Testis (tissue), 3 donors: ENCODE results near the gene TSPAN13. TPM values are rescaled to one million over a fixed set of nuclear protein-coding genes. Genes with fewer than 3 reads are reported as not detected.

Experiments used
- DNase-seq: peaks from one replicate; pipeline ENCODE4 v3.0.0-alpha.2; 2019
- H3K27ac ChIP-seq, 2 donors: fragments of 200-600 bp; sonication (generic); one replicate each; pipeline ENCODE4 v1.5.1; 2019
- H3K27me3 ChIP-seq: fragments of 200-600 bp; sonication (generic); one replicate; pipeline ENCODE4 v1.5.1; 2019
- H3K36me3 ChIP-seq: fragments of 200-600 bp; sonication (generic); one replicate; pipeline ENCODE4 v1.5.1; 2017; ENCODE audit warnings: low read depth; ENCODE audit errors: missing control alignments
- H3K4me1 ChIP-seq: fragments of 200-600 bp; sonication (generic); one replicate; pipeline ENCODE4 v1.5.1; 2019
- H3K4me3 ChIP-seq, 2 donors: fragments of 200-600 bp; sonication (generic); one replicate each; pipeline ENCODE4 v1.5.1; 2017 to 2019
- H3K9me3 ChIP-seq: fragments of 200-600 bp; sonication (generic); one replicate; pipeline ENCODE4 v1.5.1; 2017
- CTCF ChIP-seq, 3 experiments: fragments of 450-650 bp in 2 of 3; fragments of 200-600 bp in 1 of 3; sonication (generic) in 1 of 3; IDR thresholded peaks; one replicate each; pipeline ENCODE4 v1.5.1; 2016 to 2019; ENCODE audit warnings: antibody characterized with exemption in 3 of 3, mild to moderate bottlenecking in 2 of 3, moderate library complexity in 1 of 3
- POLR2A ChIP-seq: fragments of 450-650 bp; IDR thresholded peaks from one replicate; pipeline ENCODE4 v1.6.1; 2017; ENCODE audit warnings: antibody characterized with exemption, mild to moderate bottlenecking, moderate library complexity
- WGBS, 2 donors: methylation state at CpG; one replicate each; pipeline ENCODE4 v1.1.5; 2018; 5-methylcytosine and 5-hydroxymethylcytosine counted together
- intact Hi-C: fragments of 100-400 bp; cut with DNase I; formaldehyde crosslinking; loops from one replicate; pipeline ENCODE4 v1.15.1; 2023; ENCODE audit warnings: low total_unique reads
- polyA plus RNA-seq: library from polyadenylated mRNA; stranded (reverse); fragments of 350-450 nt; fragmentation: Illumina TruSeq; extraction: RNeasy Lipid Tissue Mini Kit (QIAGEN cat#74804); gene quantifications from one replicate; pipeline ENCODE4 v1.2.3, GENCODE V29; 2014; ENCODE audit warnings: low read depth, low replicate concordance; ENCODE audit not compliant: insufficient read depth
- total RNA-seq, 2 donors: library from RNA; depleted of rRNA; stranded (reverse); fragments of >200 nt; gene quantifications; one replicate each; pipeline ENCODE4 v1.2.3, GENCODE V29; 2016

The TSPAN13 gene
- total and polyA plus RNA-seq, 3 donors from 2014 or later = 10.0 to 13.0 (median 10.6) TPM

DNA sequence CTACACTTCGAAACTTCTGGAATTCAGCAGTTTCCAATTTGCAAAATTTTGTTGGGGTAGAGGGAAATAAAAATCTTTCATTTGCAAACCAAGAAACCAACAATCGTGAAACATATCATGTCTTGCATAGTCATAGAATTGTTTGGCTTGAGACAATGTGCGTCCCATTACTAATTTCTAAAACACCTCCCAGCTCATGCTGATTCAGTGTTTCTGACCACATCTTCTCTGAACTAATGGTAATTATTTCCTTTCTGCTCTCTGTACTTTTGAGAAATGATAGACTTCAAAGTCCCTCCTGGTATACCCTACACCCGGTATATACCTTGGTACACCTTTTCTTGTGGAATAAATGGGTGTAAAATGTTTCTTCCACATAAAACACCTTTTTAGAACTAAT lies 41.8 kb upstream of the TSPAN13 start:
- TF ChIP-seq POLR2A (no peak), CTCF (IDR thresholded peaks at IDR 0.05) (no peak)
- 83 to 89% methylated on average over 4 of the region's 4 CpGs for WGBS, 2 donors
- intact Hi-C loops = no loop called here
- H3K4me3 ChIP-seq = no peak overlapping the region
- no peak for DNase-seq
- H3K9me3 ChIP-seq = no peaks in the 10 kb centered on the region
- no peaks in the 10 kb centered on the region for H3K27me3 ChIP-seq
- H3K27ac ChIP-seq = no peak overlapping the region
- H3K4me1 ChIP-seq = no peaks in the 10 kb centered on the region
- H3K36me3 ChIP-seq = no peaks in the 10 kb centered on the region

DNA sequence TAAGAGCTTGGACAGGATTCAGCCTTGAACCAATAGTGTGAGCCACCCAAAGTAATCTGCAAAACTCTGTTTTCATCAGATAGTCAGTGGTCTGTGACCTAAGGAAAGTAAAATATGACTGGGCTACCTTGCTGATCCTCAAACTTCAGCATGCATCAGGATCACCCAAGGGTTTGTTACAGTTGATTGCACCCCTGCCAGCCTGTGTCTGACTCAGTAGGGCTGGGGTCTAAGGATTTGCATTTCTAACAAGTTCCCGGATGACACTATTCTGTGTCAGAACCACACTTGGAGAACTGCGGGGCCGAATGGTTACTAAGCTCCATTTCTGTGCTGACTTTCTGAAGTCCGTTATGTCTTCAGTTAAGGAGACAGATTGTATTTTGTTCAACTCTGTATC lies 40.6 kb upstream of the TSPAN13 start:
- Histone ChIP-seq H3K4me3 (no peak overlapping the region), H3K36me3 (no peaks in the 10 kb centered on the region), H3K27me3 (no peaks in the 10 kb centered on the region), H3K4me1 (no peaks in the 10 kb centered on the region), H3K27ac (no peak overlapping the region), H3K9me3 (no peaks in the 10 kb centered on the region)
- TF ChIP-seq POLR2A (no peak), CTCF (IDR thresholded peaks at IDR 0.05) (no peak)
- 76 to 77% methylated on average over 4 of the region's 4 CpGs for WGBS, 2 donors
- intact Hi-C loops = no loop called here
- no peak for DNase-seq

- H3K27me3 ChIP-seq = no peaks in the 10 kb centered on the region
- no peak for DNase-seq
- H3K36me3 ChIP-seq = no peaks in the 10 kb centered on the region
- intact Hi-C loops = no loop called here
- TF ChIP-seq CTCF (IDR thresholded peaks at IDR 0.05) (no peak), POLR2A (no peak)
- no peaks in the 10 kb centered on the region for H3K4me1 ChIP-seq
- H3K9me3 ChIP-seq = no peaks in the 10 kb centered on the region
- H3K27ac ChIP-seq = no peak overlapping the region
- no peak overlapping the region for H3K4me3 ChIP-seq
Observed at GRCh38 chr7:16715928-16716327, 37.6 kb upstream of the TSPAN13 start.

DNA sequence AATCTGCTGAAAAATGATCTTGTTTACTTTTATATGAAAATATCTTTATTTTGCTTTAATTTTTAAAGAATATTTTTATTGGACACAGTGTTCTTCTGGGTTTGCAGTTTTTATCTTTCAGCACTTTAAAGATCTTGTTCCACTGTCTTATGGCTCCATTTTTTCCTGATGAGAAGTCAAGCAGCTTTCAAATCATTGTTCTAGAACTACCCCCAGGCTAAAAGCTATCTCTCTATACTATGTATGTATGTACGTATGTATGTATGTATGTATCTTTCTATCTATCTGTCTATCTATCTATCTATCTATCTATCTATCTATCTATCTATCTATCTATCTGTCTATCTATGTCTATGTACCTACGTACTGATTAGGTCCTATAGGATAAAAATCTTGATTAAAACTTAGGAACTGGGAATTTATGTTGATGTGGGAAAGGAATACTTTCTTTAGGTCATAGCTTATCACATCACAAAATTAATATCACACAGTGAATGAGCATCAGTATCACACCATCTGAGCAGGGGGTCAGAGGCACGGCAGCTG lies 35.4 kb upstream of the TSPAN13 start:
- Histone ChIP-seq H3K4me3 (no peak overlapping the region), H3K27ac (no peak overlapping the region), H3K4me1 (no peaks in the 10 kb centered on the region), H3K27me3 (no peaks in the 10 kb centered on the region), H3K36me3 (no peaks in the 10 kb centered on the region), H3K9me3 (no peaks in the 10 kb centered on the region)
- WGBS, 2 donors = 77 to 84% methylated on average over 3 of the region's 3 CpGs
- TF ChIP-seq CTCF (IDR thresholded peaks at IDR 0.05) (no peak), POLR2A (no peak)
- intact Hi-C loops = no loop called here
- no peak for DNase-seq

- Histone ChIP-seq H3K4me1 (no peaks in the 10 kb centered on the region), H3K27me3 (no peaks in the 10 kb centered on the region), H3K9me3 (no peaks in the 10 kb centered on the region), H3K4me3 (no peak overlapping the region), H3K27ac (no peak overlapping the region), H3K36me3 (no peaks in the 10 kb centered on the region)
- no peak for DNase-seq
- TF ChIP-seq CTCF (IDR thresholded peaks at IDR 0.05) = no peak
- no peak for TF ChIP-seq POLR2A
- WGBS, 2 donors = 86 to 96% methylated on average over 1 of the region's 1 CpG
- intact Hi-C loops = no loop called here
Observed at GRCh38 chr7:16719699-16720098, 33.9 kb upstream of the TSPAN13 start.
